CD4-positive, alpha-beta T cell treated with Interleukin-6 at 100 ng/mL for 8 hours (primary cell): ENCODE measurements around the gene CNST.
"Not testable (repeated sequence)": the region's sequence is repeated elsewhere in the genome, so short reads cannot be mapped to it uniquely, and the experiment has no call there.

Experiments used
- DNase-seq: peaks from one replicate; pipeline ENCODE4 v3.0.0-alpha.2; 2020; ENCODE audit warnings: mixed read lengths, low spot score

CNST gene

GRCh38 chr1:246678816-246679793, 112.8 kb downstream of the CNST start:
- DNase-seq, result no peak

GRCh38 chr1:246679794-246680177, 113.5 kb downstream of the CNST start:
- DNase-seq, result no peak

GRCh38 chr1:246680190-246680589, 113.9 kb downstream of the CNST start:
- DNase-seq, result no peak

GRCh38 chr1:246680696-246681130, 114.5 kb downstream of the CNST start:
- DNase-seq, result no peak

- DNase-seq, result no peak
Observed at GRCh38 chr1:246681900-246682895, 115.9 kb downstream of the CNST start.

- no peak for DNase-seq
Observed at GRCh38 chr1:246683521-246683920, 117.3 kb downstream of the CNST start.

- DNase-seq, result no peak
Observed at GRCh38 chr1:246687002-246687401, 120.7 kb downstream of the CNST start.

- peak; percentile 31 for DNase-seq
Observed at GRCh38 chr1:246689409-246690008, 123.3 kb downstream of the CNST start.

- DNase-seq, result no peak
Observed at GRCh38 chr1:246690100-246690499, 123.8 kb downstream of the CNST start.

- no peak for DNase-seq
Observed at GRCh38 chr1:246691622-246692495, 125.6 kb downstream of the CNST start.

- not testable (repeated sequence) for DNase-seq
Observed at GRCh38 chr1:246694213-246694895, 128.1 kb downstream of the CNST start.

- DNase-seq, result no peak
Observed at GRCh38 chr1:246695136-246695535, 128.9 kb downstream of the CNST start.

GRCh38 chr1:246695666-246696065, 129.4 kb downstream of the CNST start:
- DNase-seq, result no peak

GRCh38 chr1:246698466-246699094, 132.3 kb downstream of the CNST start:
- DNase-seq, result no peak

GRCh38 chr1:246699095-246699735, 133.0 kb downstream of the CNST start:
- peak; percentile 85 for DNase-seq

- DNase-seq, result no peak
Observed at GRCh38 chr1:246703581-246703980, 137.3 kb downstream of the CNST start.

- no peak for DNase-seq
Observed at GRCh38 chr1:246705368-246705767, 139.1 kb downstream of the CNST start.

- DNase-seq, result no peak
Observed at GRCh38 chr1:246708166-246708565, 141.9 kb downstream of the CNST start.

GRCh38 chr1:246709196-246709595, 142.9 kb downstream of the CNST start:
- no peak for DNase-seq
